GM12874 (cell line): Measurements from ENCODE around the gene LXN.

ENCODE experiments used
- TF ChIP-seq, protein P1 (sequence below): IDR thresholded peaks from 2 replicates; pipeline ENCODE4 v1.5.1; 2011; ENCODE audit warnings: low read depth, mild to moderate bottlenecking, control low read depth, low read length, moderate library complexity; ENCODE audit not compliant: insufficient read depth

LXN gene

DNA sequence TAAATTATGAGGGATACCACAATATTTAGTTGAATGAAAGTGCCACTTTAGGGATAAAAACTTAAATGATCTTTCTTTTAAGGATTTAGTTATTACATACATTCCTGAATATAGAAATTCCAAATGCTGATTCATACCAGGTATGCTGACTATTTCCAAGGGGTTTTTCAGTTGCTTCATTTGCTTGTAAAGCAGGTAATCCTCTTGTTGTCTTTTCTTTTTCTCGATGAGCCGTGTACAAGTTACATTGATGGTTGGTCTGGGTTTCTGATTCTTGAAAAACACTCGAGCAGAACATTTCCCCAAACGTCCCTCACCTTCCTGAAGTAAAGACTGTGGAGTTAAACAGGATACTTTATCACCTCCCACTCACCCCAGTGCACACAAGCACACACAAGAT lies 38.2 kb upstream of the LXN start:
- TF ChIP-seq, protein P1, sequence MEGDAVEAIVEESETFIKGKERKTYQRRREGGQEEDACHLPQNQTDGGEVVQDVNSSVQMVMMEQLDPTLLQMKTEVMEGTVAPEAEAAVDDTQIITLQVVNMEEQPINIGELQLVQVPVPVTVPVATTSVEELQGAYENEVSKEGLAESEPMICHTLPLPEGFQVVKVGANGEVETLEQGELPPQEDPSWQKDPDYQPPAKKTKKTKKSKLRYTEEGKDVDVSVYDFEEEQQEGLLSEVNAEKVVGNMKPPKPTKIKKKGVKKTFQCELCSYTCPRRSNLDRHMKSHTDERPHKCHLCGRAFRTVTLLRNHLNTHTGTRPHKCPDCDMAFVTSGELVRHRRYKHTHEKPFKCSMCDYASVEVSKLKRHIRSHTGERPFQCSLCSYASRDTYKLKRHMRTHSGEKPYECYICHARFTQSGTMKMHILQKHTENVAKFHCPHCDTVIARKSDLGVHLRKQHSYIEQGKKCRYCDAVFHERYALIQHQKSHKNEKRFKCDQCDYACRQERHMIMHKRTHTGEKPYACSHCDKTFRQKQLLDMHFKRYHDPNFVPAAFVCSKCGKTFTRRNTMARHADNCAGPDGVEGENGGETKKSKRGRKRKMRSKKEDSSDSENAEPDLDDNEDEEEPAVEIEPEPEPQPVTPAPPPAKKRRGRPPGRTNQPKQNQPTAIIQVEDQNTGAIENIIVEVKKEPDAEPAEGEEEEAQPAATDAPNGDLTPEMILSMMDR, result no peak

DNA sequence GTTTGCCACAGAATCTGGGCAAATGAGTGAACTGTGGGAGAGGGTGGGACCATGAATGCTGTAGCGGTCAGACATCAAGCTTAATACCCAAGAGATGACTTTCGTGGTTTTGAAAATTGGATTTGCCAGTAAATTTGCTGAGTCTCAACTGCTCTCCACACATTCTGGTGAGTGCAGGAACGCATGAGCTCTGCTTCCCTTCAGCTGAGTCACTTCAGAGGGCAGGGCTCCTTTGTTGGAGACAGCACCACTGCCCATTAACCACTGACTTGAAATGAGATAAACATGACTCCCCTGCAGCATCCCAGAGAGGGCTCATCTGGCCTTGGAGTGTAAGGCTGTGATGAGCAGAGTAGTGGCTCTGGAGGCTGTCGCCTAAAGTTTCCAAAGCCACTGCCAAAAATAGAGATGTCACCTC lies 37.2 kb upstream of the LXN start:
- TF ChIP-seq, protein P1, result no peak

DNA sequence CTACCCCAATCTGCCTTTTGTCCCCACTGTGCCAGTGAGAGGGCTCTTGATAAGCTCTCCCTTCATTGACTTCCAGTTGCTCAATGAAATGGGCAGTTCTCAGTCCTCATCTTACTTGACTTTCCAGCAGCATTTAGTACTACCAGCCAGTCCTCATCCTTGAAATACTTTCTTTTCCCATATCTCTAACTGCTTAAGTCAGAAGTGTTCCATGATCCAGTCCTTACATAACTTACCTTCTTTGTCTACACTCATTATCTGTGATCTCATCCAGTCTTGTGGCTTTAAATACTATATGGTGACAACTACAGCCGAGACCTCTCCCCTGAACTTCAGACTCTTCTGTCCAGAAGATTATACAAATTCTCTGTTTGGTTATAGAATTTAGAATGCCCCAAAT lies 31.1 kb upstream of the LXN start:
- TF ChIP-seq, protein P1, result no peak

DNA sequence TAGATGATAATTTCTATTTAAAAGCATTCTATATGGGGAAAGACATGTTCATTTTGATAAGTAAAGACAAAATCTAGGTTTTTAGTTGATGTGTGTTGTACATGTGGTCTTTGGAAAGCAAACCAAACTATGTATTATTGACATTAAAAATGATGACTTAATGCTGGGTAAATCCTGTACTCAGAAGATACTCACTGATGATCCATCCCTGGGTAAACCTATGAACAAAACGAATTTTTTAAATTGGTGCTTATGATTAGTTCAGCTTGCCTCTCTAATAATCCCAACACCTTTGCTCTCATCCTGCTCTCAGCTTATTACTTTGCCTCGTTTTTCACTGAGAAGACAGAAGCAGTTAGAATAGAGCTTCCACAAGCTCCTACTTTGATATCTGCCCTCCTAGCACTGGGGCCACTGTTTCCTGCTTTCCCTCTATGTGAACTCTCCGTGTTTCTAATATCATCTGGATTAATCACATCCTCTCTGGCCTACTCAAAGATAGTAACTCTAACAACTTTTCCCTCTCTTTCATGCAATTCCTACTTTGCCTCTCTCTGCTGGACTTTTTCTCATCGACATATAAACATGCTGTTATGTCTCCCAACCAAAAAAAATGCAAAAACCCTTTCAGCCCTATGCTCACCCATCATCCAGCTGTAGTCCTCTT lies 30.5 kb upstream of the LXN start:
- TF ChIP-seq, protein P1, result no peak

DNA sequence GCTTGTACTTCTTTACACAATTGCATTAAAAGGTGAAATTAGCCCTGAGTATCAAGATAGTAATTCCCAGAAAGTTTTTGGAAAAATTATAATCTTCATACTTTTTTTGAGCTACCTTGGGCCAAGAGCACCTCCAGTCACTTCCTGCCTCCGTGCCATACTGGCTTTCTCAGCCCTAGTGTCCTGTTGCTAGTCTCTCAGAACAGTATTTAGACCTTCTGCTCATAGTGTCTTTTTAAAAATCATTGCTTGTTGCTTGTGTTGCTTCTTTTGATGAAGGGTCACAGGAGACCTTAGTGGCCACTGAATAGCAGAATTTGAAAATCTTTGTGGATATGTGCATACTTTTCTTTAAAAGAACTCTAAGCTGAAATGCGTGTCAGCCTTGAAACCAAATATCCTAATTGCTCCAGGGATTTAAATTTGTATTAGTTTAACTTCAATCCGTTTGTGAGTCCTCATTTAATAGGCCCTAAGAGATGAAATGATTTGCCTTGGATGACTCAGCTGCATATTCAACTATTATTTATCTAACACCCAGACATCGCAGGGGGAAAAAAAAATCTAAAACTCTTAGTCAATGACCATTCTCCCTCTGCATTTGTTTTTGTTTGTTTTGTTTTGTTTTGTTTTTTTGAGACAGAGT lies 29.1 kb upstream of the LXN start:
- TF ChIP-seq, protein P1, result no peak

DNA sequence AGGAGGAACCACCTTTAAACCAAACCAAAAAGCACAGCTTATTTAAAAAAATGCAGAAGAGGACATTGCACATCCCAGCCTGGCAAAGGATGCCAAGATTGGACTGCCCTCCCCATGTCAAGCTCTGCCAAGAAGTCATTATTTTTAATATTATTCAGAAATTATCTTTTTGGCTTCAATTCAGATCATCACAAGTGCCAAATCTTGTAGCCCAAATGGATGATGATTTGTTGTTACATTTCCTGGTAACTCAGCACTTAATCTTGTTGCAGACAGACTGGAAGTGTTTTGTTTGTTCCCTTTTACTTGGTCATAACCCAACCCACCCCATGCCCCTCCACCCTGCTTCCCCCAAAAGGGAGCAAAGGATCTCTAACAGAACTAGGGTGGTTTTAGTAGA lies 28.1 kb upstream of the LXN start:
- TF ChIP-seq, protein P1, result no peak

DNA sequence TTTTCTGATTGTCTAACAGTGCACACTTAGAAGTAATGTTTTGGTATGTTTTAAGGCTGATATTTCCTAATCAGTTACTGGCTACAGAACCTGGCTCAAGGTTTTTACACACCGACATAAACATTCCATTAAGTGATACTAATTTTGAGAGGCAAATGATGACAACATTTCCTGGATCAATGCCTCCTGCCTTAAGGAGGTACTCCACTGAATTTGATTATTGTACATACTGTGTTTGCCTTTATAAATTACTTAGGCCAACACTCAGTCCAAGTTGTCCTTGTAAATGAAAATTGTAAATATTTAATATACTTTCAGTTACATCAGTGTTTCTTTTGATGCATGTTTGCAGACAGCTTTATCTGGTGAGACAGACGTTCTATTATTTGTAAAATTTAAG lies 24.2 kb upstream of the LXN start:
- TF ChIP-seq, protein P1, result no peak
